Aorta (tissue), 5 donors: ENCODE measurements around the gene LCN6. TPM values are rescaled to one million over a fixed set of nuclear protein-coding genes. Genes with fewer than 3 reads are reported as not detected.

Experiments
- ATAC-seq: fragments of 200-7000 bp; cut with Tn5 transposase; one replicate; pipeline ENCODE4 v1.9.1; 2022; ENCODE audit warnings: moderate library complexity; ENCODE audit not compliant: low FRiP score
- DNase-seq, 2 donors: peaks; one replicate each; pipeline ENCODE4 v3.0.0-alpha.2; 2020
- H3K27ac ChIP-seq, 2 donors: one replicate each; pipeline ENCODE4 v1.5.1; 2013; ENCODE audit warnings: low read length in 2 of 2, mild to moderate bottlenecking in 2 of 2, moderate library complexity in 2 of 2, control low read depth in 1 of 2, inconsistent platforms in 1 of 2, low read depth in 1 of 2
- H3K27me3 ChIP-seq, 2 donors: one replicate each; pipeline ENCODE4 v1.6.1; 2013; ENCODE audit warnings: control low read depth in 1 of 2, low read length in 1 of 2, mild to moderate bottlenecking in 1 of 2, moderate library complexity in 1 of 2; ENCODE audit not compliant: insufficient read depth in 2 of 2, control insufficient read depth in 1 of 2
- H3K36me3 ChIP-seq, 2 donors: one replicate each; pipeline ENCODE4 v1.6.1; 2013; ENCODE audit warnings: control low read depth in 1 of 2, low read length in 1 of 2, mild to moderate bottlenecking in 1 of 2; ENCODE audit not compliant: insufficient read depth in 2 of 2, control insufficient read depth in 1 of 2
- H3K4me1 ChIP-seq, 2 donors: one replicate each; pipeline ENCODE4 v1.6.1; 2013; ENCODE audit warnings: low read length in 2 of 2, control low read depth in 1 of 2, mild to moderate bottlenecking in 1 of 2, moderate library complexity in 1 of 2; ENCODE audit not compliant: insufficient read depth in 2 of 2, control insufficient read depth in 1 of 2
- H3K4me3 ChIP-seq, 2 donors: one replicate each; pipeline ENCODE4 v1.5.1; 2013; ENCODE audit warnings: low read length in 2 of 2, control low read depth in 1 of 2, mild to moderate bottlenecking in 1 of 2
- H3K9me3 ChIP-seq: one replicate; pipeline ENCODE4 v1.6.1; 2013; ENCODE audit warnings: mild to moderate bottlenecking, low read length; ENCODE audit not compliant: control insufficient read depth
- WGBS, 2 donors: extraction: QIAGEN DNeasy Blood & Tissue Kit; methylation state at CpG; one replicate each; pipeline ENCODE4 v1.1.7; 2013; 5-methylcytosine and 5-hydroxymethylcytosine counted together
- intact Hi-C, 2 donors: fragments of 100-400 bp; cut with DNase I; formaldehyde crosslinking; loops; one replicate each; pipeline versions ENCODE4 v1.14.2 to v1.15.0; 2022
- polyA plus RNA-seq, 2 donors: library from polyadenylated mRNA; stranded (reverse); fragments of 200-250 nt; gene quantifications; one replicate each; pipeline ENCODE4 v1.2.3, GENCODE V29; 2013
- total RNA-seq, 2 donors: library from RNA; stranded (reverse); fragmentation: NEBNext Ultra II Directional; extraction: Animal tissue kit (Norgen Biotek cat#: 25700); gene quantifications; one replicate each; pipeline ENCODE4 v1.2.1, GENCODE V29; 2021
- donor health status: healthy with polysubstance abuse.
- donor health status: Bipolar disorder and iron deficiency.
- donor health status: DM: no; HTN: no; CAD: no.
- donor health status: DM: no; HTN: no; CAD: no.
- donor health status: DM: yes; HTN: yes; CAD: no.

Gene LCN6
- total and polyA plus RNA-seq, 4 donors: 2.5 to 24.2 (median 17.4) TPM; not detected in 1

DNA sequence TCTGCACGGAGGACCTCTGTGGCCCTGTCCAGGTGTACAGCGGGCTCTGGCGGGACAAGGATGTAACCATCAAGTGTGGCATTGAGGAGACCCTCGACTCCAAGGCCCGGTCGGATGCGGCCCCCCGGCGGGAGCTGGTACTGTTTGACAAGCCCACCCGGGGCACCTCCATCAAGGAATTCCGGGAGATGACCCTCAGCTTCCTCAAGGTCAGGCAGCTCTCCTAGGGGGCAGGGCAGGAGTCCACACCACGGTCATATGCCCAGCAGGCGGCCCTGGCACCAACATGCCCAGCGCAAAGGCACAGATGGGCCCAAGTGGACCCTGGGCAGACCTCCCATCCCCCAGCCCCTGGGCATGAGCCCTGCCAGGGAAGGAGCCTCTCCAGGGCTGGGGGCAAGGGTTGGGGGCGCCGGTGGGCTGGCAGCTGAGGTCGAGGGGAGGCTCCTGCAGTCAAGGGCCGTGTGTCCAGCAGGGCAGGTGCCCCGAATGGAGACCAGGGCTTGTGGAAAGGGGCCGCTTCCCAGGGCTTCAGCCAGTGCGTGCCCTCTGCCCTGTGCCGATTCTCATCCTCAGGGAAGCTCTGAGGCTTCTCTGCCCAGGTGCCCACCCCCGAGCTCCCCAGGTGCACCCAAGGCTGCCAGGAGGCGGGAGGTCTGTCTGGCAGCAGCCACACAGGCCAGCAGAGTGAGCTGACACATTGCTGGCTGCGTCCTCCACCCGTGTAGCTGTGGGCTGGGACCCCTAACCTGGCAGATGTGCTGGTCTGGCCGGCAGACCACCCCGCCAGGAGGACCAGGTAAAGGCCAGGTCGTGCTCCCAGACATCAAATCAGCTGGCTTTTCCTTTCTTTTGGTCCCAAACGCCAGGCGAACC, 26.0 kb downstream of the LCN6 start:
- 84 to 87% methylated on average over 28 to 31 of the region's 31 CpGs for WGBS, 2 donors
- no peaks in the 10 kb centered on the region for H3K4me1 ChIP-seq
- no peaks in the 10 kb centered on the region for H3K9me3 ChIP-seq
- no peak for ATAC-seq
- no peak for DNase-seq
- no peak overlapping the region for H3K27ac ChIP-seq
- H3K27me3 ChIP-seq: no peaks in the 10 kb centered on the region
- intact Hi-C loops: no loop called here
- no peak overlapping the region for H3K4me3 ChIP-seq
- H3K36me3 ChIP-seq: peaks cover 0 to 3% of the 10 kb centered on the region in 2 donors

DNA sequence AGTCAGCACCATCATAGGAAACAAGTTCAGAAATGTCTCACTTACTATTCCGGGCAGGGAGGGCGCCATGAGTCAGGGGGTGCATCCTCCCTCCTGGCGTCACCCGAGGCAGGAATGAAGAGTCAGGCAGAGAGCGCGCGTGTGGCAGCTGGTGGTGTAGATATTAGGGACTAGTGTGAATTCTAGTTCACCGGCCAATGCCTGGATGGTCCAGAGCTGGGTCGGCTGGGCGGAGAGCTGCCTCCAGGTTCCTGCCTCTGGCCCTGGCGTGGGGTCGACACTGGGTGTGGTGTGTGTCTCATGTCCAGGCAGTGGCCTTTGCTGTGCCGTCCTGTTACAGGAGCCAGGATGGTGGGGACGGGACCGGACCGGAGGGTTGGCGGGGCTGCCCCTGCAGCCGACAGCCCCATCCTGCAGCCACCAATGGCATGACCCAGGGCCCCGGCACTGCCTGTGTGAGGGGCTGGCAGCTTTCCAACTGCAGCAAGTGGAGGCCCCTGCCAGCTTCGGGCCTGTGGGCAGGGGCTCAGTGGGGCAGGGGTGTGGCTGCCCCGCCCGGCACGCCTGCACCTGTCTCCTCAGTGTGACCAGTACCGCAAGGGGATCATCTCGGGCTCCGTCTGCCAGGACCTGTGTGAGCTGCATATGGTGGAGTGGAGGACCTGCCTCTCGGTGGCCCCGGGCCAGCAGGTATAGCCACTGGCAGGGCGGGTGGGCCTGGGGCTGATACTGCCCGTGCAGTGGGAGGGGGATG, 26.8 kb downstream of the LCN6 start:
- Histone ChIP-seq H3K9me3 (no peaks in the 10 kb centered on the region), H3K4me1 (no peaks in the 10 kb centered on the region), H3K4me3 (no peak overlapping the region), H3K27me3 (no peaks in the 10 kb centered on the region), H3K36me3 (peaks cover 0 to 3% of the 10 kb centered on the region in 2 donors), H3K27ac (no peak overlapping the region)
- DNase-seq (no peak), ATAC-seq (peak; percentile 2)
- intact Hi-C loops: no loop called here
- WGBS, 2 donors: 76 to 79% methylated on average over 29 to 30 of the region's 30 CpGs

DNA sequence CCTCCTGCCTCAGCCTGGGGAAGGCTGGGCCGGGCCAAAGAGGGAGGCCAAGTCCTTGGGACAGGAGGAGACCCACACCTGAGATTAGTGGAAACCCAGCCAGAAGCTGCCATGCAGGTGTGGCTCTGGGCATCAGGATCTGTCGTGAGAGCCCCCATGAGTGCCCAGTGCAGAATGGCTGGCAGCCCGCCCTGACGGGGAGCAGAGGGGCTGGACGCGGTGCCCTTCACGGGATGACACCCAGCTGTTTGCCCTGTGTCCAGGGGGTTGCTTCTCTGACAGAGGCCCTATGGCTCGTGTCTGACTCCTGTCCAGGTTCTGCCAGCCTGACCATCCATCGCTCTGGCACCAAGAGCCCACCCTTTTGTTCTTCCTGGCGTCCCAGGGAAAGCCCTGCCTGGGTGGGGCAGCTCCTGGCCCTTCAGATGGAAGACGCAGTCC, 27.4 kb downstream of the LCN6 start:
- Histone ChIP-seq H3K4me1 (no peaks in the 10 kb centered on the region), H3K4me3 (no peak overlapping the region), H3K27me3 (no peaks in the 10 kb centered on the region), H3K27ac (no peak overlapping the region), H3K36me3 (peaks cover 0 to 3% of the 10 kb centered on the region in 2 donors), H3K9me3 (no peaks in the 10 kb centered on the region)
- WGBS, 2 donors: 83 to 86% methylated on average over 11 of the region's 11 CpGs
- peak in 1 of 2 donors; percentile 71 for DNase-seq
- intact Hi-C loops: no loop called here
- peak; percentile 1 for ATAC-seq

DNA sequence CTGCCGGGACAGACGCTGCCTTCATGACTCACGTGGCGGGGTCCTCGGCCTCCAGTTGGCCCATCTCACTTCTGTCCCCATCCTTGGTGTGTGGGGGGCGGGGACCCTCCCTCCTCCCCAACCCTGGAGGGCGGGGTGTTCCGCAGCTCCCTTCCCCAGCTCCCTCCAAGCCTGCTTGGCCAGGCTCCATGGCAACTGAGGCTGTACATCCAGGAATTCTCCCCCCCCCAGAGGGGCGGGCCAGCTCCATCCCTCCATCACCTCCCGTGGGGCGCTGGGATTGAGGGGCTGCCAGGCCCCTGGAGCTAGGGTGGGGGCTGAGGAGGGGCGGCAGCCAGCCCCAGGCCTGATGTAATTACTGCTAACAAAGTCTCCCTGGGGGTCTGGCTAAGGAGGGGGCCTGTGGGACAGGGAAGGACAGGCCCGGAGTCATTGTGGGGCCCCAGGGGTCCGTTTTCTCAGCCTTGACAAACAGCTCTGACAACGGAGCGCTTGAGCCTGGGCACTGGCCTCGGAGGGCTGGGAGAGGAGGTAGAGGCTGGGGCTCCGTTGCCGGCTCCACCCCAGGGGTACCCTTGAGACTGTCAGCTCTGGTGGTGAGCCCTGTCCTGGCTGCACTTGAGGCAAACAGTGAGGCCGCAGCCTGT, 28.0 kb downstream of the LCN6 start:
- Histone ChIP-seq H3K9me3 (no peaks in the 10 kb centered on the region), H3K27me3 (no peaks in the 10 kb centered on the region), H3K4me1 (no peaks in the 10 kb centered on the region), H3K27ac (no peak overlapping the region), H3K4me3 (no peak overlapping the region), H3K36me3 (peaks cover 0 to 3% of the 10 kb centered on the region in 2 donors)
- intact Hi-C loops: no loop called here
- DNase-seq: peak in 1 of 2 donors; percentile 79
- ATAC-seq: peak; percentile 13
- WGBS, 2 donors: 37 to 39% methylated on average over 19 to 20 of the region's 20 CpGs

DNA sequence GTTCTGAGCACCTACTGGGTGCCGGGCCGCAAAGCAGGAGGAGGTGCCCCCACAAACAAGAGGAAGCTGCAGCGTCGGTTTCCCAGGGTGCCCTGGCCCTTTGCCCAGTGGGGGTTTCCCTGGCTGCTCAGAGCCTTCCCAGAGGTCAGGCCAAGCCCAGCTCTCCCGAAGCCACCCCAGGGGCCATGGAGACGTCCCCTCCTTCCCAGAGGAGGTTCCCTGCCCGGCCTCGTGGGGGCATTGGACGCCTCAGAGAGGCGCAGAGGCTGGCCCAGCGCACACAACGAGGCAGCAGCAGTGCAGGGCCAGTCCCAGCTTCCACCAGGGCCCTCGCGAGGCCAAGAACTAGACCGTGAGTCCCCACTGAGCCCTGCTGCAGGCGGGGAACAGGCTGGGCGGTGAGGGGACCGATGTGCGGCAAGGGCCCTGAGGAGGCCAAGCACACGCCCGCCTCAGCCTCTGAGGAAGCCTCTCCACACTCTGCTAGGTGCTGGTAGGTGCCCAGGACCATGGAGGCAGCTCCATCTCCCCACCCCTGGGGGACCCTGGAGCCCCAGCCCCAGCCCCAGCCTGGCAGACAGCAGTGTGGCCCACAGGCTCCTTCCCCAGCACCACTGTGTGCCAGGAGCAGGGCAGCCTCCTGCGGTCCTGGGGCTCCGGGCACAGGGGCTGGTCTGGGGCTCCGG, 29.0 kb downstream of the LCN6 start:
- Histone ChIP-seq H3K9me3 (no peaks in the 10 kb centered on the region), H3K27ac (no peak overlapping the region), H3K4me3 (no peak overlapping the region), H3K4me1 (no peaks in the 10 kb centered on the region), H3K27me3 (no peaks in the 10 kb centered on the region), H3K36me3 (peaks cover 0 to 3% of the 10 kb centered on the region in 2 donors)
- WGBS, 2 donors: 73 to 74% methylated on average over 22 to 24 of the region's 24 CpGs
- intact Hi-C loops: no loop called here
- ATAC-seq (peak; percentile 19), DNase-seq (peak in 1 of 2 donors; percentile 77)

DNA sequence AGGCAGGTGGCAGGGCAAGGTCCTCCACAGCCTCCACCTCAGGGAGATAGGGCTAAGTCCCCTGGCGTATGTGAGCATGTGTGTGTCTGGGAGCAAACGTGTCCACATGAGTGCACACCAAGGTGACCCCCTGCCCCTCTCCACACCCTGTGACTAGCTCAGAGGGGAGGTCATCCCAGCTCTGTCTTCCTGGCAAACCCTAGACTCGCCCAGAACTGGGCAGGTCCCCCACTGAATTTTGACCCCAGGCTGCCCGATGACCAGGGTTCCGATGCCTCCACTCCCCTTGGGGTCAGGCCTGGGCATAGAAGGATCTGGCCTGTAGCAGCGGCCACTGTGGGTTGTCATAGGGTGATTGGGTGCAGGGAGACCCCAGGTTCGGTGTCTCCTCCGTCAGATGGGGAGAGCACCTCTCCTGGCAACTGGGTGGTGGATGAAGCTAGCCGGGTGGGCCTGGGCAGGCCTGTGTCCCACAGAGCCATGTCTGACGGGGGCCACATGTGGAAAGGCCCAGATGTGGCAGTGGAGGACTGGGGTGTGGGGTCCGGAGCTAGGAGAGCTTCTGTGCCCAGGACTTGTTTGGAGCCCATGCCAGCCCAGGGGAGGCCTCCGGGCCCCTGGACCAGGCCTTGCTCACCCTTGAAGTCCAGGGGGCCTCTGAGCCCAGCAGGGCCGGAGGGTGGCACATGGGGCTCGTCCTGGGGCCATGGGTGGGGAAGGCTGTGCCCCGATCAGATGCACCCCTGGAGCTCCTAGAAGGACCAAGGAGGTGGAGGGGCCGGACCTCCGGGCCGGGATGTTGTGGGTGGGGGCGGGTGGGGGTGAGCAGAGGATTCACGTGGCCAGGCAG, 29.8 kb downstream of the LCN6 start:
- Histone ChIP-seq H3K27me3 (no peaks in the 10 kb centered on the region), H3K4me1 (no peaks in the 10 kb centered on the region), H3K9me3 (no peaks in the 10 kb centered on the region), H3K36me3 (peaks cover 0 to 3% of the 10 kb centered on the region in 2 donors), H3K4me3 (no peak overlapping the region), H3K27ac (no peak overlapping the region)
- WGBS, 2 donors: 82 to 84% methylated on average over 20 of the region's 20 CpGs
- DNase-seq (no peak), ATAC-seq (no peak)
- intact Hi-C loops: no loop called here

DNA sequence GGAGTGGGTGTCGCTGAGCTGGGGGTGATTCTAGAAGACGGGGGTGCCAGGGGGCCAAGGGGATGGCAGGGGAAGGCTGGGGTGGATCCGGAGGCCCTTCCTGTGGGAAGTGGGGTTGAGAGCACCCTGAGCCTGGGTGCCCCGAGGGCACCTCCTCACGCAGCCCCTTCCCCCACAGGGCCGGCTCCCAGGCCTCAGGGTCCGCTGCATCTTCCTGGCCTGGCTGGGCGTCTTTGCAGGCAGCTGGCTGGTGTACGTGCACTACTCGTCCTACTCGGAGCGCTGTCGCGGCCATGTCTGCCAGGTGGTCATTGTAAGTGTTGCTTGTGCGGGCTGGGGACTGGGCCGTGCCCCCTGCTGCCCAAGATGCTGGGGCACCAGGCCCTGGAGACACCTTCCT, 30.9 kb downstream of the LCN6 start:
- DNase-seq: no peak
- H3K4me3 ChIP-seq: no peak overlapping the region
- intact Hi-C loops: no loop called here
- 89 to 93% methylated on average over 15 to 16 of the region's 16 CpGs for WGBS, 2 donors
- H3K9me3 ChIP-seq: no peaks in the 10 kb centered on the region
- H3K27me3 ChIP-seq: no peaks in the 10 kb centered on the region
- ATAC-seq: no peak
- H3K4me1 ChIP-seq: no peaks in the 10 kb centered on the region
- H3K27ac ChIP-seq: no peak overlapping the region
- no peaks in the 10 kb centered on the region for H3K36me3 ChIP-seq
